ENCODE measurements around the gene PLET1.

DNA sequence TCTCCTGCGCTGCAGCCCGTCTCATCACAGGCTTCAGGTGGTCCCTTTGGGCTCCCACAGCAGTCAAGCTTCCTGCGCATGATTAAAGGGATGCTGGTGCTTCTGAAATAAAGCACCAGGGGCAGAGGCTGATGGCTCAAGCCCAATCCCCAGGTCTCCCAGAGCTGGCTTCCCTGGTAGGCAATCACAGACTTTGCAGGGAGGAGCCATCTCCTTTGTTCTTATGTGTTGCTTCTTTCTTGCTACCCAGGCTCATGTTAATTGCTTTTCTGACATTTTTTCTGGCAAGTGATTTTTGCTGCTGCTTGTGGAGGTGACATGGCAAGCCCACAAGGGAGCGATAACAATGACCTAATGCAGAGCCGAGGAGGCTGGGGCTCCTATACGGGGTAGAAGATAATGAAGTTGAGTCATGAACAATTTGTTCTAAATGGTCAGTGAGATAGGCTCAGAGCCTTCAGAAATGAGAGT lies 25.2 kb upstream of the PLET1 start:
- TF ChIP-seq, protein P1, sequence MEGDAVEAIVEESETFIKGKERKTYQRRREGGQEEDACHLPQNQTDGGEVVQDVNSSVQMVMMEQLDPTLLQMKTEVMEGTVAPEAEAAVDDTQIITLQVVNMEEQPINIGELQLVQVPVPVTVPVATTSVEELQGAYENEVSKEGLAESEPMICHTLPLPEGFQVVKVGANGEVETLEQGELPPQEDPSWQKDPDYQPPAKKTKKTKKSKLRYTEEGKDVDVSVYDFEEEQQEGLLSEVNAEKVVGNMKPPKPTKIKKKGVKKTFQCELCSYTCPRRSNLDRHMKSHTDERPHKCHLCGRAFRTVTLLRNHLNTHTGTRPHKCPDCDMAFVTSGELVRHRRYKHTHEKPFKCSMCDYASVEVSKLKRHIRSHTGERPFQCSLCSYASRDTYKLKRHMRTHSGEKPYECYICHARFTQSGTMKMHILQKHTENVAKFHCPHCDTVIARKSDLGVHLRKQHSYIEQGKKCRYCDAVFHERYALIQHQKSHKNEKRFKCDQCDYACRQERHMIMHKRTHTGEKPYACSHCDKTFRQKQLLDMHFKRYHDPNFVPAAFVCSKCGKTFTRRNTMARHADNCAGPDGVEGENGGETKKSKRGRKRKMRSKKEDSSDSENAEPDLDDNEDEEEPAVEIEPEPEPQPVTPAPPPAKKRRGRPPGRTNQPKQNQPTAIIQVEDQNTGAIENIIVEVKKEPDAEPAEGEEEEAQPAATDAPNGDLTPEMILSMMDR (IDR thresholded peaks at IDR 0.05), result no peak
- no peak for TF ChIP-seq POLR2A (IDR thresholded peaks at IDR 0.05)
